GM19372 (cell line): ENCODE measurements around the gene CFL1.

Source experiments
- ATAC-seq: cut with Tn5 transposase; IDR thresholded peaks from one replicate; pipeline ENCODE4 v1.9.1; 2021; ENCODE audit warnings: mild to moderate bottlenecking, low read depth, moderate library complexity; ENCODE audit not compliant: unreplicated experiment

Gene CFL1

GRCh38 chr11:65888163-65888814, 30.3 kb upstream of the CFL1 start, which contains the start of gene FIBP:
FIBP (minus strand) TSS chr11:65888471; CDS start chr11:65888418, 53 bp downstream.
- ATAC-seq: peak; percentile 52

- ATAC-seq: no peak
Observed at GRCh38 chr11:65887723-65888162, 29.8 kb upstream of the CFL1 start.

- ATAC-seq: no peak
Observed at GRCh38 chr11:65886826-65887722, 29.1 kb upstream of the CFL1 start.

- ATAC-seq: no peak
Observed at GRCh38 chr11:65885808-65886536, 28.0 kb upstream of the CFL1 start.

- ATAC-seq: no peak
Observed at GRCh38 chr11:65885231-65885630, 27.3 kb upstream of the CFL1 start.

- no peak for ATAC-seq
Observed at GRCh38 chr11:65884716-65885092, 26.7 kb upstream of the CFL1 start.

GRCh38 chr11:65883786-65884715, 26.1 kb upstream of the CFL1 start:
- no peak for ATAC-seq

GRCh38 chr11:65883058-65883761, 25.2 kb upstream of the CFL1 start:
- no peak for ATAC-seq

GRCh38 chr11:65882120-65883057, 24.4 kb upstream of the CFL1 start:
- no peak for ATAC-seq

- no peak for ATAC-seq
Observed at GRCh38 chr11:65880844-65881421, 23.0 kb upstream of the CFL1 start.

- no peak for ATAC-seq
Observed at GRCh38 chr11:65880027-65880426, 22.0 kb upstream of the CFL1 start.

- ATAC-seq: no peak
Observed at GRCh38 chr11:65879617-65880016, 21.6 kb upstream of the CFL1 start, which contains the start of gene CTSW. CTSW (plus strand) TSS chr11:65879837; CDS start chr11:65879855, 18 bp downstream.

GRCh38 chr11:65873318-65874156, 15.6 kb upstream of the CFL1 start:
- ATAC-seq: peak; percentile 85

- no peak for ATAC-seq
Observed at GRCh38 chr11:65872586-65873317, 14.8 kb upstream of the CFL1 start, which contains the start of gene EFEMP2. EFEMP2 (minus strand) TSS chr11:65872800; CDS start chr11:65872354, 446 bp downstream.

GRCh38 chr11:65871811-65872548, 14.0 kb upstream of the CFL1 start:
- ATAC-seq: no peak
